Mammary epithelial cell (primary cell): ENCODE results near the gene ABTB1.

Source experiments
- EZH2 ChIP-seq: IDR thresholded peaks from 2 replicates; pipeline ENCODE4 v1.6.1; 2012; ENCODE audit warnings: low read length, inconsistent platforms, borderline replicate concordance
- TF ChIP-seq, protein P1 (sequence below), 2 donors: IDR thresholded peaks in 1 of 2; conservative IDR thresholded peaks in 1 of 2; 2 replicates each; pipeline ENCODE4 v1.5.1; 2011 to 2012; ENCODE audit warnings: inconsistent platforms in 2 of 2, low read length in 2 of 2, mild to moderate bottlenecking in 2 of 2, control low read depth in 1 of 2, low read depth in 1 of 2; ENCODE audit not compliant: insufficient read depth in 1 of 2; ENCODE audit errors: extremely low read depth in 1 of 2

DNA sequence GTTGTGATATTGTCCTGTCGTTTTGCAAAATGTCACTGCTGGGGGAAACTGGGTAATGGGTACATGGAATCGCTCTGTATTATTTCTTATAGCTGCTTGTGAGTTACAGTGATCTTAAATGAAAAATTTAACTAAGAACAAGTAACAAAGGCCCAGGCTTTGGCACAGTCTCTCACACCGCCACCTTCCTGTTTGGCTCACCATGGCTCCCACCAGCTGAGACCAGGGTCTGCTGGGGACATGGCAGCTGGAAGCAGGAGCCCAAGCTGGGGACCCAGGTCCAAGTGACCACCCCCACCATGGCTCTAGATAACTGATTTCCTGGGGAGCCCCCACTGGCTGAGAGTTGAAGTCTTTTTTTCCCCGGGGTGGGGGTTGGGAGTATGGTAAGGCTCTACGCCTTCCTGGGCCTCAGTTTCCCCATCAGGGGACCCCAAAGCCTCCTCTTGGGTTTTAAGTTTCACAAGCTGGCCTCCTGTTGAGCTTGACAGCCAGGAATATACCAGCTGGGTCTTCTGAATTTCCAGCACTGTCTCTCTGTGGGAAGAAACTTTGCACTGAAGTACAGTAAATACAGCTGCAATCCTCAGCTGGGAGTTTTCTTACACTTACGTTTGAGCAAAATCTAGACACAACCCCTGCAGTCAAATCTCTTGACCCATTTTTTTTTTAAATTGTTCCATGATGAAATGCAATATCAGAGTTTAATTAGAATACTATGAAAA is 26.1 kb downstream of the ABTB1 start:
- TF ChIP-seq, protein P1, sequence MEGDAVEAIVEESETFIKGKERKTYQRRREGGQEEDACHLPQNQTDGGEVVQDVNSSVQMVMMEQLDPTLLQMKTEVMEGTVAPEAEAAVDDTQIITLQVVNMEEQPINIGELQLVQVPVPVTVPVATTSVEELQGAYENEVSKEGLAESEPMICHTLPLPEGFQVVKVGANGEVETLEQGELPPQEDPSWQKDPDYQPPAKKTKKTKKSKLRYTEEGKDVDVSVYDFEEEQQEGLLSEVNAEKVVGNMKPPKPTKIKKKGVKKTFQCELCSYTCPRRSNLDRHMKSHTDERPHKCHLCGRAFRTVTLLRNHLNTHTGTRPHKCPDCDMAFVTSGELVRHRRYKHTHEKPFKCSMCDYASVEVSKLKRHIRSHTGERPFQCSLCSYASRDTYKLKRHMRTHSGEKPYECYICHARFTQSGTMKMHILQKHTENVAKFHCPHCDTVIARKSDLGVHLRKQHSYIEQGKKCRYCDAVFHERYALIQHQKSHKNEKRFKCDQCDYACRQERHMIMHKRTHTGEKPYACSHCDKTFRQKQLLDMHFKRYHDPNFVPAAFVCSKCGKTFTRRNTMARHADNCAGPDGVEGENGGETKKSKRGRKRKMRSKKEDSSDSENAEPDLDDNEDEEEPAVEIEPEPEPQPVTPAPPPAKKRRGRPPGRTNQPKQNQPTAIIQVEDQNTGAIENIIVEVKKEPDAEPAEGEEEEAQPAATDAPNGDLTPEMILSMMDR (conservative IDR thresholded peaks at IDR 0.05 in 1 of 2, IDR thresholded peaks at IDR 0.05 in 1 of 2; ENCODE audit: extremely low read depth in 1 of 2, insufficient read depth in 1 of 2, low read depth in 1 of 2, low read length in 2 of 2): no peak
- TF ChIP-seq EZH2: no peak
